Amniotic epithelial cell (primary cell): ENCODE data around the gene PPP1R1B.

Experiments
- DNase-seq: peaks from one replicate; pipeline ENCODE4 v3.0.0-alpha.2; 2010; ENCODE audit warnings: low read depth

Gene PPP1R1B

GRCh38 chr17:39683295-39683939 is 56.7 kb downstream of the PPP1R1B start:
- no peak for DNase-seq

- DNase-seq = no peak
These were observed 57.8 kb downstream of the PPP1R1B start for GRCh38 chr17:39684369-39685192.
